Activated effector memory CD4-positive, alpha-beta T cell treated with anti-CD3 and anti-CD28 coated beads, Interleukin-2, amount 50 U/mL, for 16 hours (primary cell): ENCODE results near the gene TRPM5.
A peak's percentile ranks its signal among the peaks of the same experiment; 100 is the strongest.

Experiments used
- DNase-seq: peaks from one replicate; pipeline ENCODE4 v3.0.0-alpha.2; 2020

TRPM5 gene

GRCh38 chr11:2470495-2470894 lies 26.2 kb upstream of the TRPM5 start:
- peak; percentile 3 for DNase-seq

GRCh38 chr11:2468363-2469235 lies 24.3 kb upstream of the TRPM5 start:
- peak; percentile 47 for DNase-seq

GRCh38 chr11:2467695-2468055 lies 23.4 kb upstream of the TRPM5 start:
- DNase-seq, result peak; percentile 55

GRCh38 chr11:2466869-2467694 lies 22.8 kb upstream of the TRPM5 start:
- peak; percentile 73 for DNase-seq

- peak; percentile 49 for DNase-seq
These were observed 21.9 kb upstream of the TRPM5 start for GRCh38 chr11:2466069-2466801.

GRCh38 chr11:2465202-2466068 lies 21.1 kb upstream of the TRPM5 start:
- peak; percentile 60 for DNase-seq

- DNase-seq, result peak; percentile 45
These were observed 20.3 kb upstream of the TRPM5 start for GRCh38 chr11:2464451-2465165.

- DNase-seq, result peak; percentile 57
These were observed 19.5 kb upstream of the TRPM5 start for GRCh38 chr11:2463766-2464277.

GRCh38 chr11:2462986-2463765 lies 18.9 kb upstream of the TRPM5 start:
- DNase-seq, result peak; percentile 61

- no peak for DNase-seq
These were observed 18.2 kb upstream of the TRPM5 start for GRCh38 chr11:2462543-2462985.

- DNase-seq, result peak; percentile 39
These were observed 17.7 kb upstream of the TRPM5 start for GRCh38 chr11:2461956-2462542.

- DNase-seq, result peak; percentile 25
These were observed 17.1 kb upstream of the TRPM5 start for GRCh38 chr11:2461253-2461955.

- DNase-seq, result peak; percentile 52
These were observed 16.4 kb upstream of the TRPM5 start for GRCh38 chr11:2460540-2461252.

- DNase-seq, result peak; percentile 62
These were observed 15.7 kb upstream of the TRPM5 start for GRCh38 chr11:2459796-2460531.

- DNase-seq, result peak; percentile 38
These were observed 14.9 kb upstream of the TRPM5 start for GRCh38 chr11:2459016-2459725.

- DNase-seq, result peak; percentile 13
These were observed 14.0 kb upstream of the TRPM5 start for GRCh38 chr11:2458321-2458720.

GRCh38 chr11:2453436-2453835 lies 9.1 kb upstream of the TRPM5 start:
- DNase-seq, result peak; percentile 38
